Measurements from ENCODE around the gene BMI1. TPM values are rescaled to one million over a fixed set of nuclear protein-coding genes. Genes with fewer than 3 reads are reported as not detected.

The BMI1 gene
- total RNA-seq, 1 donor from 2014 or later, result 59.1 TPM

GRCh38 chr10:22343731-22344130, 22.8 kb downstream of the BMI1 start:
- TF ChIP-seq CTCF (IDR thresholded peaks at IDR 0.05), result no peak
- Histone ChIP-seq H3F3A (ENCODE audit: low read depth) (peaks cover 36% of the 10 kb centered on the region), H3K4me3 (no peak overlapping the region), H3K79me2 (ENCODE audit: low read depth) (no peaks in the 10 kb centered on the region), H4K20me1 (ENCODE audit: low read depth) (peaks cover 14% of the 10 kb centered on the region), H3K4me2 (no peak overlapping the region), H2AFZ (replicated peaks) (no peak overlapping the region), H3K9ac (no peak overlapping the region), H3K27me3 (peaks cover 100% of the 10 kb centered on the region), H3K9me3 (ENCODE audit: low read depth) (no peaks in the 10 kb centered on the region), H3K4me1 (peaks cover 4% of the 10 kb centered on the region), H3K36me3 (no peaks in the 10 kb centered on the region), H3K27ac (no peak overlapping the region)
- Mint-ChIP-seq H3K36me3 (no peaks in the 10 kb centered on the region), H3K9me3 (peaks cover 8% of the 10 kb centered on the region), H3K27me3 (ENCODE audit: insufficient read depth, low read depth) (peaks cover 68% of the 10 kb centered on the region), H3K4me1 (peaks cover 18% of the 10 kb centered on the region), H3K4me3 (no peak overlapping the region), H3K27ac (no peak overlapping the region)
- no peak for DNase-seq (ENCODE audit: low spot score)

- Histone ChIP-seq H3K4me3 (no peak overlapping the region), H3K27me3 (peaks cover 100% of the 10 kb centered on the region), H3K4me1 (peaks cover 4% of the 10 kb centered on the region), H3K4me2 (no peak overlapping the region), H3K9ac (no peak overlapping the region), H3K36me3 (no peaks in the 10 kb centered on the region), H3K9me3 (ENCODE audit: low read depth) (no peaks in the 10 kb centered on the region), H3K27ac (no peak overlapping the region), H3F3A (ENCODE audit: low read depth) (peaks cover 32% of the 10 kb centered on the region), H2AFZ (replicated peaks) (no peak overlapping the region), H3K79me2 (ENCODE audit: low read depth) (no peaks in the 10 kb centered on the region), H4K20me1 (ENCODE audit: low read depth) (peaks cover 10% of the 10 kb centered on the region)
- Mint-ChIP-seq H3K4me1 (peaks cover 18% of the 10 kb centered on the region), H3K27me3 (ENCODE audit: insufficient read depth, low read depth) (peaks cover 64% of the 10 kb centered on the region), H3K9me3 (peaks cover 8% of the 10 kb centered on the region), H3K27ac (no peak overlapping the region), H3K36me3 (no peaks in the 10 kb centered on the region), H3K4me3 (no peak overlapping the region)
- DNase-seq (ENCODE audit: low spot score), result no peak
- TF ChIP-seq EZH2phosphoT487 (IDR thresholded peaks at IDR 0.05) (no peak), CTCF (IDR thresholded peaks at IDR 0.05) (no peak), EZH2 (IDR thresholded peaks at IDR 0.05) (no peak)
These were observed 23.4 kb downstream of the BMI1 start for GRCh38 chr10:22344249-22344648.

- H3K4me2 ChIP-seq, result peak overlapping the region; percentile 74
- peaks cover 29% of the 10 kb centered on the region for H3F3A ChIP-seq (ENCODE audit: low read depth)
- H3K27ac Mint-ChIP-seq, result no peak overlapping the region
- H3K27ac ChIP-seq, result no peak overlapping the region
- peaks cover 10% of the 10 kb centered on the region for H4K20me1 ChIP-seq (ENCODE audit: low read depth)
- no peak overlapping the region for H3K9ac ChIP-seq
- H3K36me3 Mint-ChIP-seq, result no peaks in the 10 kb centered on the region
- no peaks in the 10 kb centered on the region for H3K36me3 ChIP-seq
- TF ChIP-seq EZH2phosphoT487 (IDR thresholded peaks at IDR 0.05) (no peak), EZH2 (IDR thresholded peaks at IDR 0.05) (peak; percentile 89), CTCF (IDR thresholded peaks at IDR 0.05) (no peak)
- H3K4me3 Mint-ChIP-seq, result peak overlapping the region; percentile 69
- H3K9me3 Mint-ChIP-seq, result peaks cover 8% of the 10 kb centered on the region
- H3K79me2 ChIP-seq (ENCODE audit: low read depth), result no peaks in the 10 kb centered on the region
- peaks cover 100% of the 10 kb centered on the region for H3K27me3 ChIP-seq
- peak overlapping the region; percentile 94 for H2AFZ ChIP-seq (replicated peaks)
- peaks cover 2% of the 10 kb centered on the region for H3K4me1 ChIP-seq
- peaks cover 16% of the 10 kb centered on the region for H3K4me1 Mint-ChIP-seq
- no peak for DNase-seq (ENCODE audit: low spot score)
- H3K4me3 ChIP-seq, result peak overlapping the region; percentile 51
- peaks cover 60% of the 10 kb centered on the region for H3K27me3 Mint-ChIP-seq (ENCODE audit: insufficient read depth, low read depth)
- H3K9me3 ChIP-seq (ENCODE audit: low read depth), result no peaks in the 10 kb centered on the region
These were observed 23.9 kb downstream of the BMI1 start for GRCh38 chr10:22344781-22345300.
